B cell (primary cell): Measurements from ENCODE around the gene ANP32A. TPM values are rescaled to one million over a fixed set of nuclear protein-coding genes. Genes with fewer than 3 reads are reported as not detected.

Experiments
- ATAC-seq: fragments of 200-7000 bp; cut with Tn5 transposase; one replicate; pipeline ENCODE4 v1.10.0; 2021; ENCODE audit warnings: low read depth, mild to moderate bottlenecking, moderate number of reproducible peaks, moderate library complexity
- CTCF ChIA-PET: fragments of 350-600 bp; sonication (Branson Sonifier 250); formaldehyde crosslinking; loops from one replicate; lab custom pipeline; 2021; ENCODE audit warnings: antibody characterized with exemption, inconsistent platforms; lab: Charles Lee
- POLR2A ChIA-PET: fragments of 350-600 bp; sonication (Branson Sonifier 250); formaldehyde crosslinking; loops from one replicate; lab custom pipeline; 2021; ENCODE audit warnings: antibody characterized with exemption; lab: Charles Lee
- DNase-seq: peaks from one replicate; pipeline ENCODE4 v3.0.0; 2013
- H2AFZ ChIP-seq: 2 replicates; pipeline ENCODE4 v1.6.1; 2012; ENCODE audit warnings: mild to moderate bottlenecking, low read depth, low read length; ENCODE audit not compliant: insufficient read depth, poor library complexity, severe bottlenecking
- H3K27ac ChIP-seq, 2 donors: 1 replicate in 1 of 2; 2 replicates in 1 of 2; pipeline ENCODE4 v1.5.1; 2012 to 2013; ENCODE audit warnings: low read length in 2 of 2, mild to moderate bottlenecking in 2 of 2, moderate library complexity in 1 of 2
- H3K27me3 ChIP-seq, 4 experiments: fragments of 200-600 bp in 1 of 4; sonication (generic) in 1 of 4; replicated peaks in 1 of 4; 1 replicate in 2 of 4; 2 replicates in 2 of 4; pipeline versions ENCODE4 v1.6.1 to v1.7.0; 2013 to 2016; ENCODE audit warnings: low read length in 3 of 4, mild to moderate bottlenecking in 2 of 4, mixed read lengths in 1 of 4, moderate library complexity in 1 of 4; ENCODE audit not compliant: insufficient read depth in 4 of 4, control insufficient read depth in 3 of 4; ENCODE audit errors: control extremely low read depth in 1 of 4
- H3K36me3 ChIP-seq, 2 experiments: replicated peaks in 1 of 2; 1 replicate in 1 of 2; 2 replicates in 1 of 2; pipeline versions ENCODE4 v1.6.1 to v1.7.1; 2013; ENCODE audit warnings: low read length in 1 of 2; ENCODE audit not compliant: insufficient read depth in 2 of 2, control insufficient read depth in 1 of 2; ENCODE audit errors: control extremely low read depth in 1 of 2, extremely low read depth in 1 of 2
- H3K4me1 ChIP-seq, 2 donors: fragments of 200-600 bp in 1 of 2; sonication (generic) in 1 of 2; 1 replicate in 1 of 2; 2 replicates in 1 of 2; pipeline versions ENCODE4 v1.5.1 to v1.6.1; 2013 to 2017; ENCODE audit warnings: low read length in 2 of 2; ENCODE audit not compliant: control insufficient read depth in 2 of 2, insufficient read depth in 2 of 2
- H3K4me2 ChIP-seq: replicated peaks from 2 replicates; pipeline ENCODE3; 2012; ENCODE audit warnings: mild to moderate bottlenecking, low read depth, low read length; ENCODE audit not compliant: poor library complexity, severe bottlenecking
- H3K4me3 ChIP-seq, 5 experiments: fragments of 200-600 bp in 1 of 5; sonication (generic) in 1 of 5; 1 replicate in 3 of 5; 2 replicates in 2 of 5; pipeline versions ENCODE4 v1.5.1 to v1.7.0; 2011 to 2016; ENCODE audit warnings: low read length in 4 of 5, mild to moderate bottlenecking in 4 of 5, low read depth in 2 of 5, control low read depth in 1 of 5, moderate library complexity in 1 of 5; ENCODE audit not compliant: insufficient read depth in 1 of 5; ENCODE audit errors: control extremely low read depth in 1 of 5, extremely low read depth in 1 of 5
- H3K79me2 ChIP-seq: fragments of 200-600 bp; sonication (generic); one replicate; pipeline ENCODE4 v1.6.0; 2016; ENCODE audit warnings: low read length; ENCODE audit not compliant: control insufficient read depth, insufficient read depth
- H3K9ac ChIP-seq: fragments of 200-600 bp; sonication (generic); 2 replicates; pipeline ENCODE4 v1.6.1; 2017; ENCODE audit warnings: mild to moderate bottlenecking, low read length, moderate library complexity
- H3K9me3 ChIP-seq, 3 donors: one replicate each; pipeline versions ENCODE4 v1.6.1 to v1.7.1; 2013; ENCODE audit warnings: low read length in 2 of 3; ENCODE audit not compliant: control insufficient read depth in 2 of 3, insufficient read depth in 1 of 3; ENCODE audit errors: control extremely low read depth in 1 of 3
- H4K20me1 ChIP-seq: 2 replicates; pipeline ENCODE4 v1.6.0; 2012; ENCODE audit warnings: mild to moderate bottlenecking, low read length; ENCODE audit not compliant: insufficient read depth, control insufficient read depth, poor library complexity, severe bottlenecking
- H3K27ac Mint-ChIP-seq: one replicate; pipeline ENCODE4 v1.8.0; 2021; ENCODE audit warnings: mixed read lengths
- H3K27me3 Mint-ChIP-seq: one replicate; pipeline ENCODE4 v1.8.0; 2021; ENCODE audit warnings: mixed read lengths
- H3K4me1 Mint-ChIP-seq: one replicate; pipeline ENCODE4 v1.8.0; 2021; ENCODE audit warnings: mixed read lengths
- H3K4me3 Mint-ChIP-seq: one replicate; pipeline ENCODE4 v1.8.0; 2021; ENCODE audit warnings: mixed read lengths
- H3K9me3 Mint-ChIP-seq: one replicate; pipeline ENCODE4 v1.8.0; 2022; ENCODE audit warnings: mixed read lengths; ENCODE audit not compliant: insufficient read depth
- EZH2 ChIP-seq: IDR thresholded peaks from 2 replicates; pipeline ENCODE4 v1.6.1; 2012; ENCODE audit warnings: borderline replicate concordance, low read depth, mild to moderate bottlenecking, moderate library complexity, low read length; ENCODE audit not compliant: insufficient read depth, poor library complexity, severe bottlenecking
- WGBS: methylation state at CpG from one replicate; pipeline ENCODE4 v1.1.5; 2013; ENCODE audit warnings: missing lambda C conversion rate; ENCODE audit not compliant: insufficient coverage; 5-methylcytosine and 5-hydroxymethylcytosine counted together
- intact Hi-C: fragments of 100-400 bp; cut with micrococcal nuclease; formaldehyde crosslinking; loops from one replicate; pipeline ENCODE4 v1.10.0; 2022
- polyA plus RNA-seq: library from polyadenylated mRNA; depleted of rRNA; stranded (reverse); fragments of >200 nt; gene quantifications from 2 replicates; pipeline ENCODE4 v1.2.3, GENCODE V29; 2012
- total RNA-seq, 2 donors: library from RNA; stranded (reverse); fragments of 120-200 nt in 1 of 2; gene quantifications; 1 replicate in 1 of 2; 2 replicates in 1 of 2; pipeline versions ENCODE4 v1.2.3 to v1.2.4, GENCODE V29; 2013 to 2022
- TF ChIP-seq, protein P1 (sequence below): fragments of 200-600 bp; IDR thresholded peaks from one replicate; pipeline ENCODE4 v1.8.0; 2022; ENCODE audit warnings: antibody characterized with exemption, mild to moderate bottlenecking

Gene ANP32A
- total and polyA plus RNA-seq, 2 donors (not counting 1 experiment from before 2014, with no cell fraction given): 26.4 to 163 TPM

DNA sequence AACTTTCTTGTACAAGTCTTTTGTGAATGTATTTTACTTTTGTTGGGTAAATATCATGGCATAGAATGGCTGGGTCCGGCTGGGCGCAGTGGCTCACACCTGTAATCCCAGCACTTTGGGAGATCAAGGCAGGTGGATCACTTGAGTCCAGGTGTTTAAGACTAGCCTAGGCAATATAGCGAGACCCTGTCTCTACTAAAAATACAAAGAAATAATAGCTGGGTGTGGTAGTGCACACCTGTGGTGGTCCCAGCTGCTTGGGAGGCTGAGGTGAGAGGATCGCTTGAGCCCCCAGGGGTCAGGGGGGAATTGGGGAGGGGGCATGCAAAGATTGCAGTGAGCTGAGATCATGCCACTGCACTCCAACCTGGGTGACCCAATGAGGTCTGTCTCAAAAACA, 52.9 kb downstream of the ANP32A start:
- H3K36me3 ChIP-seq: no peaks in the 10 kb centered on the region
- TF ChIP-seq EZH2: no peak
- TF ChIP-seq, protein P1, sequence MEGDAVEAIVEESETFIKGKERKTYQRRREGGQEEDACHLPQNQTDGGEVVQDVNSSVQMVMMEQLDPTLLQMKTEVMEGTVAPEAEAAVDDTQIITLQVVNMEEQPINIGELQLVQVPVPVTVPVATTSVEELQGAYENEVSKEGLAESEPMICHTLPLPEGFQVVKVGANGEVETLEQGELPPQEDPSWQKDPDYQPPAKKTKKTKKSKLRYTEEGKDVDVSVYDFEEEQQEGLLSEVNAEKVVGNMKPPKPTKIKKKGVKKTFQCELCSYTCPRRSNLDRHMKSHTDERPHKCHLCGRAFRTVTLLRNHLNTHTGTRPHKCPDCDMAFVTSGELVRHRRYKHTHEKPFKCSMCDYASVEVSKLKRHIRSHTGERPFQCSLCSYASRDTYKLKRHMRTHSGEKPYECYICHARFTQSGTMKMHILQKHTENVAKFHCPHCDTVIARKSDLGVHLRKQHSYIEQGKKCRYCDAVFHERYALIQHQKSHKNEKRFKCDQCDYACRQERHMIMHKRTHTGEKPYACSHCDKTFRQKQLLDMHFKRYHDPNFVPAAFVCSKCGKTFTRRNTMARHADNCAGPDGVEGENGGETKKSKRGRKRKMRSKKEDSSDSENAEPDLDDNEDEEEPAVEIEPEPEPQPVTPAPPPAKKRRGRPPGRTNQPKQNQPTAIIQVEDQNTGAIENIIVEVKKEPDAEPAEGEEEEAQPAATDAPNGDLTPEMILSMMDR: no peak

GRCh38 chr15:68765602-68766368, 54.9 kb downstream of the ANP32A start:
- Mint-ChIP-seq H3K4me3 (no peak overlapping the region), H3K4me1 (no peaks in the 10 kb centered on the region), H3K27ac (no peak overlapping the region), H3K9me3 (no peaks in the 10 kb centered on the region), H3K27me3 (peaks cover 17% of the 10 kb centered on the region)
- TF ChIP-seq EZH2: no peak
- TF ChIP-seq, protein P1: no peak
- intact Hi-C loops: no loop called here
- Histone ChIP-seq H3K27me3 (no peaks in the 10 kb centered on the region), H3K9me3 (no peaks in the 10 kb centered on the region), H3K4me1 (no peaks in the 10 kb centered on the region), H3K4me2 (no peak overlapping the region), H3K4me3 (no peak overlapping the region), H3K79me2 (no peaks in the 10 kb centered on the region), H4K20me1 (no peaks in the 10 kb centered on the region), H3K9ac (no peak overlapping the region), H3K36me3 (no peaks in the 10 kb centered on the region), H3K27ac (no peak overlapping the region), H2AFZ (no peak overlapping the region)
- DNase-seq: no peak
- ATAC-seq: no peak
- 100% methylated on average over 2 of the region's 11 CpGs for WGBS
- ChIA-PET CTCF (interaction anchor here (0.6 to 0.8 kb wide), 2 partner anchors 20 to 44 kb away, joined by 3 to 5 read pairs; no protein-coding TSS in a partner anchor), POLR2A (no interaction called here)

More for the DNA sequence above, 52.9 kb downstream of the ANP32A start:
- intact Hi-C loops: no loop called here
- Histone ChIP-seq H3K9me3 (no peaks in the 10 kb centered on the region), H3K9ac (no peak overlapping the region), H3K4me3 (no peak overlapping the region), H3K4me2 (no peak overlapping the region), H3K4me1 (no peaks in the 10 kb centered on the region), H2AFZ (no peak overlapping the region), H3K27ac (no peak overlapping the region), H4K20me1 (no peaks in the 10 kb centered on the region), H3K27me3 (peaks cover 0 to 4% (median 0%) of the 10 kb centered on the region in 4 experiments), H3K79me2 (no peaks in the 10 kb centered on the region)
- ChIA-PET POLR2A (no interaction called here), CTCF (no interaction called here)
- WGBS: no CpG with 5 or more reads among the region's 4 CpGs
- no peak for ATAC-seq
- no peak for DNase-seq
- Mint-ChIP-seq H3K27ac (no peak overlapping the region), H3K4me3 (no peak overlapping the region), H3K27me3 (peaks cover 12% of the 10 kb centered on the region), H3K4me1 (no peaks in the 10 kb centered on the region), H3K9me3 (no peaks in the 10 kb centered on the region)
